ENCODE results near the gene CSN2. TPM values are rescaled to one million over a fixed set of nuclear protein-coding genes. Genes with fewer than 3 reads are reported as not detected.

CSN2 gene, protein sequence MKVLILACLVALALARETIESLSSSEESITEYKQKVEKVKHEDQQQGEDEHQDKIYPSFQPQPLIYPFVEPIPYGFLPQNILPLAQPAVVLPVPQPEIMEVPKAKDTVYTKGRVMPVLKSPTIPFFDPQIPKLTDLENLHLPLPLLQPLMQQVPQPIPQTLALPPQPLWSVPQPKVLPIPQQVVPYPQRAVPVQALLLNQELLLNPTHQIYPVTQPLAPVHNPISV
- not detected for total RNA-seq

- Mint-ChIP-seq H3K36me3 (no peaks in the 10 kb centered on the region), H3K4me3 (no peak within 1 kb of the TSS), H3K9me3 (ENCODE audit: low read depth) (no peaks in the 10 kb centered on the region), H3K4me1 (no peaks in the 10 kb centered on the region), H3K27ac (no peak within 1 kb of the TSS), H3K27me3 (no peaks in the 10 kb centered on the region)
- ATAC-seq (no peak), DNase-seq (no peak)
- CTCF ChIA-PET: no interaction called here
Measured at GRCh38 chr4:69965628-69966027, at the start of gene CSN2. Gene CSN2, minus strand, starts transcription at chr4:69965728. Its CDS starts 4,733 bp downstream, at chr4:69960995.

- ATAC-seq (no peak), DNase-seq (no peak)
- no peaks in the 10 kb centered on the region for H3K4me1 Mint-ChIP-seq
- no peaks in the 10 kb centered on the region for H3K27me3 Mint-ChIP-seq
- no peaks in the 10 kb centered on the region for H3K9me3 Mint-ChIP-seq (ENCODE audit: low read depth)
- CTCF ChIA-PET: no interaction called here
- H3K4me3 Mint-ChIP-seq: no peak overlapping the region
- H3K36me3 Mint-ChIP-seq: no peaks in the 10 kb centered on the region
- H3K27ac Mint-ChIP-seq: no peak overlapping the region
Measured at GRCh38 chr4:70008771-70009170, 43.2 kb upstream of the CSN2 start.

DNA sequence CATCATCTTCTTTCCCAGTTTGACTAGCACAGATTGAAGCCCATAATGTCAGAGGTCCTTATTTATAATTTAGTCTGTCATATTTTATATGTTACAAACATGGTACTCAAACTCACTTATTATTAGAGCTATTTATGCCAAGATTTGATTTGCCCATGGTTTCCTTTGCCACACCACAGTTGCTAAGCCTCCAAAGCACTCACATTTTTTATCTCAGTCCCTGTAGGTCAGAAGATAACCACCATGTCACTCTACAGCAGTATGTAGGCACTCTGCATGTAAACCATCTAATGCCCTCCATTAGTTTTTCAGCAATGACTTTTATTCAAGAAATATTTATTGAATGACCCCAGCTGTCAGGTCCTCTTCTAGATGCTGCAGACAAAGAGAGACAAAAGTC lies 37.0 kb upstream of the CSN2 start:
- H3K27ac Mint-ChIP-seq: no peak overlapping the region

GRCh38 chr4:70000711-70001110 lies 35.2 kb upstream of the CSN2 start:
- CTCF ChIA-PET: no interaction called here
- Mint-ChIP-seq H3K36me3 (no peaks in the 10 kb centered on the region), H3K4me3 (no peak overlapping the region), H3K9me3 (ENCODE audit: low read depth) (no peaks in the 10 kb centered on the region), H3K4me1 (no peaks in the 10 kb centered on the region), H3K27ac (no peak overlapping the region), H3K27me3 (no peaks in the 10 kb centered on the region)
- no peak for DNase-seq
- ATAC-seq: no peak

More for the DNA sequence above, 37.0 kb upstream of the CSN2 start:
- DNase-seq (no peak), ATAC-seq (no peak)
- Mint-ChIP-seq H3K27me3 (no peaks in the 10 kb centered on the region), H3K4me1 (no peaks in the 10 kb centered on the region), H3K4me3 (no peak overlapping the region), H3K36me3 (no peaks in the 10 kb centered on the region), H3K9me3 (ENCODE audit: low read depth) (no peaks in the 10 kb centered on the region)
- CTCF ChIA-PET: no interaction called here

GRCh38 chr4:69999420-69999819 lies 33.9 kb upstream of the CSN2 start:
- CTCF ChIA-PET: no interaction called here

GRCh38 chr4:69995526-69996016 lies 30.0 kb upstream of the CSN2 start, which contains the start of gene STATH:
Gene STATH, plus strand, starts transcription at chr4:69995966. Its CDS starts 2,472 bp downstream, at chr4:69998438.
- ATAC-seq (no peak), DNase-seq (no peak)
- Mint-ChIP-seq H3K27me3 (no peaks in the 10 kb centered on the region), H3K27ac (no peak within 1 kb of the TSS), H3K4me1 (no peaks in the 10 kb centered on the region), H3K36me3 (no peaks in the 10 kb centered on the region), H3K4me3 (no peak within 1 kb of the TSS), H3K9me3 (ENCODE audit: low read depth) (no peaks in the 10 kb centered on the region)
- CTCF ChIA-PET: no interaction called here

More at GRCh38 chr4:69999420-69999819, 33.9 kb upstream of the CSN2 start:
- Mint-ChIP-seq H3K4me3 (no peak overlapping the region), H3K4me1 (no peaks in the 10 kb centered on the region), H3K27me3 (no peaks in the 10 kb centered on the region), H3K36me3 (no peaks in the 10 kb centered on the region), H3K9me3 (ENCODE audit: low read depth) (no peaks in the 10 kb centered on the region), H3K27ac (no peak overlapping the region)
- ATAC-seq (no peak), DNase-seq (no peak)

DNA sequence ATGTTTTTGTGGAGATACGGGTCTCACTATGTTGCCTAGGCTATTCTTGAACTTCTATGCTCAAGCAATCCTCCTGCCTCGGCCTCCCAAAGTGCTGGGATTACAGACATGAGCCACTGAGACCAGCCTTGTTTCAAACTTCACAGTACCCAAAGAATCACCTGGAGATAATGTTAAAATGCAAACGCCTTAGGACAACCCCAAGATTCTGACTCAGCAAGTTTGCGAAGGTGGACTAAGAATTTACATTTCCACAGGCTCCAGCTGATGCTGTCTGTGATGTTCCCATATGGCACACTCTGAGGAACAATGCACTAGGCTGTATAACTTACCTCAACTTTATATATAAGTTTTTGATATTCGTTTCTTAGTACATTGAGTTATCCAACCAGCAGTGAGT lies 29.3 kb upstream of the CSN2 start:
- DNase-seq (no peak), ATAC-seq (no peak)
- Mint-ChIP-seq H3K36me3 (no peaks in the 10 kb centered on the region), H3K27ac (no peak overlapping the region), H3K4me3 (no peak overlapping the region), H3K27me3 (no peaks in the 10 kb centered on the region), H3K4me1 (no peaks in the 10 kb centered on the region), H3K9me3 (ENCODE audit: low read depth) (no peaks in the 10 kb centered on the region)
- CTCF ChIA-PET: no interaction called here

DNA sequence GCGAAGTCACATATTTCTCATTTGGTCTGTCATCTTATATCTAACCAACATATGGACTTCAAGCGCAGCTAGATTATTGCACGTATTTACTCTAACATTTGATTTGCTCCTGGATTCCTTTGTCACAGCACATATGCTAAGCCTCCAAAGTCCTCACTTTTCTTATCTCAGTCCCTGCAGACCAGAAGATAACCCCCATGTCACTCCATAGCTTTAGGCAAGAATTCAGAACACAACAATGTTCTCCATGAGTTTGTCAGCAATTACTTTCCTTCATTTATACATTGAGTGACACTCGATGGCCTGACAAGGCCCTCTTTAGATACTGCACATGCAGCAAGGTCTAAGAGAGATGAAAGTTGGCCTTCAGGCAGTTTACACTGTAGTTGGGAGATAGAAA lies 25.5 kb upstream of the CSN2 start:
- H3K9me3 Mint-ChIP-seq (ENCODE audit: low read depth): no peaks in the 10 kb centered on the region
- DNase-seq: no peak
- H3K36me3 Mint-ChIP-seq: no peaks in the 10 kb centered on the region
- no peak overlapping the region for H3K27ac Mint-ChIP-seq
- no peaks in the 10 kb centered on the region for H3K27me3 Mint-ChIP-seq
- no peak for ATAC-seq
- H3K4me3 Mint-ChIP-seq: no peak overlapping the region
- H3K4me1 Mint-ChIP-seq: no peaks in the 10 kb centered on the region
- CTCF ChIA-PET: no interaction called here

GRCh38 chr4:69986663-69987062 lies 21.1 kb upstream of the CSN2 start:
- Mint-ChIP-seq H3K4me1 (no peaks in the 10 kb centered on the region), H3K9me3 (ENCODE audit: low read depth) (no peaks in the 10 kb centered on the region), H3K27ac (no peak overlapping the region), H3K27me3 (no peaks in the 10 kb centered on the region), H3K4me3 (no peak overlapping the region), H3K36me3 (no peaks in the 10 kb centered on the region)
- ATAC-seq (no peak), DNase-seq (no peak)
- CTCF ChIA-PET: no interaction called here

DNA sequence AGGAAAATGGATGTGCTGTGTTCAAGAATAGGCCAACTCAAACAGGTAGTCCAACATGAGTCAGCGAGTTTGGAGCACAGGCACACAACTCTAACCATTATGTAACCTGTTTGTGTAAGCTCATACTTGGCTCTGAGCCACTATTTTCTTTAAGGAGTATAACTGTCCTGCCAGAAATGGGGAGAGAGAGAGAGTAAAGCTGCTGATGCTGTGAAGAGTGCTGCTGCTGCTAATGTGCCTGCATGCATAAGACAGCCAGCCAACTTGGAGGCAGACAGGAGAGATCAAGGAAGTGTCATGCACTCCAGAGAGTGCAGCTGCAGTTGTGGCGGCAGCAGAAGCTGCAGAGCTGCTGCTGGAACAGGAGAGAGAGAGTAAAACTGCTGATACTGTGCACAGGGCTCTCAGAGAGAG lies 18.5 kb upstream of the CSN2 start:
- no peak overlapping the region for H3K27ac Mint-ChIP-seq
- ATAC-seq (no peak), DNase-seq (no peak)
- no peaks in the 10 kb centered on the region for H3K36me3 Mint-ChIP-seq
- H3K9me3 Mint-ChIP-seq (ENCODE audit: low read depth): no peaks in the 10 kb centered on the region
- no peaks in the 10 kb centered on the region for H3K4me1 Mint-ChIP-seq
- H3K27me3 Mint-ChIP-seq: no peaks in the 10 kb centered on the region
- CTCF ChIA-PET: no interaction called here
- H3K4me3 Mint-ChIP-seq: no peak overlapping the region

DNA sequence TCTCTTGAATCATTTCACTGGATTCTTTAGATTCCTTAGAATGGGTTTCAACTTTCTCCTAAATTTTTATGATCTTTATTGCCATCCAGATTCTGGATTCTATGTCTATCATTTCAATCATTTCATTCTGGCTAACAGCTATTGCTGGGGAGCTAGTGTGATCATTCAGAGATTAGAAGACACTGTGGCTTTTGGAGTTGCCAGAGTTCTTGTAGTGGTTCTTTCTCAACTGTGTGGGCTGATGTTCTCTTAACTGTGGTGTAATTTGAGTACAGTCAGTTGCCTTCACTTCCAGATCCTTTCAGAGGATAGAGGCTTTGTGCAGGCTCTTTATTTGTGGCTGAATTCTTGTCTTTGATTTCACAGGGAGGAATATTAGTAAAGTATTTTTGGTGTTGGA lies 12.1 kb upstream of the CSN2 start:
- Mint-ChIP-seq H3K4me1 (no peaks in the 10 kb centered on the region), H3K27ac (no peak overlapping the region), H3K9me3 (ENCODE audit: low read depth) (no peaks in the 10 kb centered on the region), H3K36me3 (no peaks in the 10 kb centered on the region), H3K4me3 (no peak overlapping the region), H3K27me3 (no peaks in the 10 kb centered on the region)
- DNase-seq: no peak
- CTCF ChIA-PET: interaction anchor here (1.0 kb wide), 1 partner anchor 18 kb away, joined by 3 read pairs; no protein-coding TSS in a partner anchor
- ATAC-seq: no peak

- CTCF ChIA-PET: no interaction called here
- H3K27me3 Mint-ChIP-seq: no peaks in the 10 kb centered on the region
- no peaks in the 10 kb centered on the region for H3K4me1 Mint-ChIP-seq
- H3K36me3 Mint-ChIP-seq: no peaks in the 10 kb centered on the region
- ATAC-seq: no peak
- DNase-seq: no peak
- H3K9me3 Mint-ChIP-seq (ENCODE audit: low read depth): no peaks in the 10 kb centered on the region
- H3K27ac Mint-ChIP-seq: no peak overlapping the region
- no peak overlapping the region for H3K4me3 Mint-ChIP-seq
Measured at GRCh38 chr4:69974631-69975030, 9.1 kb upstream of the CSN2 start.

DNA sequence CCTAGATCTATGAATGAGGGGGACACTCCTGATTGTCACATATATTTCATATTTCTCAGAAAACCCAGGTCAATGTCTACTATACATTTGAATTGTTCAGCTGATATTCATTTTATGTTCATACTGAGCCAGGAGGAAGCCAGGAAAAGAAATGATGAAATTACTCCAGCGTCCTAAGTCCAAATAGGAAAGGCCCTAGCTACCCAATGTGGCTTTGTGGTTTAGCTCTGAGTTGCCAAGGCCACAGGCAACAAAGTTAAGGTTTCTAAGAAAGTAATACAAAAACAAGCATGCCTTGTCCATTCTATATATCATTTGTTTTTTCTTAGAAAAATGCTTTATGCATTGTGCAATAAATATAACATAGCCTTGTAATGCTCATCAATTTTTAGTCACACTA lies 4.5 kb upstream of the CSN2 start:
- Mint-ChIP-seq H3K27me3 (no peaks in the 10 kb centered on the region), H3K27ac (no peak overlapping the region), H3K4me3 (no peak overlapping the region), H3K4me1 (no peaks in the 10 kb centered on the region), H3K36me3 (no peaks in the 10 kb centered on the region), H3K9me3 (ENCODE audit: low read depth) (no peaks in the 10 kb centered on the region)
- no peak for ATAC-seq
- CTCF ChIA-PET: no interaction called here
- no peak for DNase-seq

DNA sequence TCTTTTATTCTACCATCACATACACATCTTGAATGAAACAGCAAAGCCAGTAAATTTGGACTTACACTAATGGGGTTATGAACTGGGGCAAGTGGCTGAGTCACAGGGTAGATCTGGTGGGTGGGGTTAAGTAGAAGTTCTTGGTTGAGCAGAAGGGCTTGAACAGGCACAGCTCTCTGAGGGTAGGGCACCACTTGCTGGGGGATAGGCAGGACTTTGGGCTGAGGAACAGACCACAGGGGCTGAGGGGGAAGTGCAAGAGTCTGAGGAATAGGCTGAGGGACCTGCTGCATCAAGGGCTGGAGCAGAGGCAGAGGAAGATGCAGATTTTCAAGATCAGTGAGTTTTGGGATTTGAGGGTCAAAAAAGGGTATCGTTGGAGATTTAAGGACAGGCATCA lies 8.3 kb downstream of the CSN2 start:
- no peak overlapping the region for H3K27ac Mint-ChIP-seq
- H3K36me3 Mint-ChIP-seq: no peaks in the 10 kb centered on the region
- DNase-seq (no peak), ATAC-seq (no peak)
- CTCF ChIA-PET: no interaction called here
- H3K27me3 Mint-ChIP-seq: no peaks in the 10 kb centered on the region
- H3K9me3 Mint-ChIP-seq (ENCODE audit: low read depth): no peaks in the 10 kb centered on the region
- no peak overlapping the region for H3K4me3 Mint-ChIP-seq
- H3K4me1 Mint-ChIP-seq: no peaks in the 10 kb centered on the region

DNA sequence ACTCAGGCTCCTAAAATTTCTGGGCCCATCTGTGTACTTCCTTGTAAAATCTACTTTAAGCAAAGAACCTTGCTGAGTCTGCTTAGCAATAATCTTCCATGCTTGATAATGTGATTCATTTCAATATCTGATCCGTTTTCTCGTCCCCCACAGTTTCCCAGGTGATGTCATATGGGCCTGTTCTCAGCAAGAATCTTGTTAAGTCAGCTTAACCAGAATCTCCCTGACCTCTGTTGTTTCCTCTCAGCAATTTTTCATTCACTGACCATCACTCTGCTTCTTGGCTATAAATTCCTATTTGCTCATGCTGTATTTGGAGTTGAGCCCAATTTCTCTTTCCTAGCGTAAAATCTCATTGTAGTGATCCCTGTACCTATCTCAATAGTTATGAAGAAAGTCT lies 13.9 kb downstream of the CSN2 start:
- H3K27me3 Mint-ChIP-seq: no peaks in the 10 kb centered on the region
- no peaks in the 10 kb centered on the region for H3K9me3 Mint-ChIP-seq (ENCODE audit: low read depth)
- H3K4me3 Mint-ChIP-seq: no peak overlapping the region
- no peak for DNase-seq
- no peak overlapping the region for H3K27ac Mint-ChIP-seq
- H3K4me1 Mint-ChIP-seq: no peaks in the 10 kb centered on the region
- CTCF ChIA-PET: no interaction called here
- no peaks in the 10 kb centered on the region for H3K36me3 Mint-ChIP-seq
- ATAC-seq: no peak

Data from activated CD8-positive, alpha-beta memory T cell treated with anti-CD3 and anti-CD28 coated beads, Interleukin-2, amount 10 ng/mL, durations not matched to agents 7 days and 5 days (primary cell).